HepG2 (cell line): Measurements from ENCODE around the gene SLC35F4.

Experiments
- HDAC2 ChIP-seq: sonication (generic); formaldehyde crosslinking; IDR thresholded peaks from 2 replicates; pipeline ENCODE4 v1.4.0; 2020; ENCODE audit warnings: missing genetic modification reagents
- ZNF331 ChIP-seq: sonication (generic); formaldehyde crosslinking; IDR thresholded peaks from 2 replicates; pipeline ENCODE4 v1.4.0; 2020; ENCODE audit warnings: missing genetic modification reagents
- TF ChIP-seq, protein P1 (sequence below): IDR thresholded peaks from 2 replicates; pipeline ENCODE4 v1.6.1; 2016; ENCODE audit warnings: low read depth, control low read depth

DNA sequence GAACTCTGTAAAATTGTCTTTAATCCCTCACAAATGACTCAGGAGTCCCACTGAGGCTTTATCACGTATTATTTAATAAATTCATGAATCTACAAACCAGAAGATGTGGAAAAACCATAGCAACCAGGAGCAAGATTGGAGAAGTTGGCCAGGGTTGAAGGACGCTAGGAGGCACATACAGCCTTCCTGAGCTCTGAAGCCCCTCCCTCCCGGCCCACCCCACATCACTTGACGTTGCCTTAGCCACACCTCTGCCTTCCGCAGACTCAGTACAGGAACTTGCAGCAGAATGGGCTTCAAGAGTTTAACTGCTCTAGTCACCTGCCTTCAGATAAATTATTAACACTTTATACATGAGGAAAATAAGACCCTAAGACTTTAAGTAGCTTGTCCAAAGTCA, 33.9 kb downstream of the SLC35F4 start:
- TF ChIP-seq HDAC2 (CRISPR knock-in tag), result no peak
- TF ChIP-seq, protein P1, sequence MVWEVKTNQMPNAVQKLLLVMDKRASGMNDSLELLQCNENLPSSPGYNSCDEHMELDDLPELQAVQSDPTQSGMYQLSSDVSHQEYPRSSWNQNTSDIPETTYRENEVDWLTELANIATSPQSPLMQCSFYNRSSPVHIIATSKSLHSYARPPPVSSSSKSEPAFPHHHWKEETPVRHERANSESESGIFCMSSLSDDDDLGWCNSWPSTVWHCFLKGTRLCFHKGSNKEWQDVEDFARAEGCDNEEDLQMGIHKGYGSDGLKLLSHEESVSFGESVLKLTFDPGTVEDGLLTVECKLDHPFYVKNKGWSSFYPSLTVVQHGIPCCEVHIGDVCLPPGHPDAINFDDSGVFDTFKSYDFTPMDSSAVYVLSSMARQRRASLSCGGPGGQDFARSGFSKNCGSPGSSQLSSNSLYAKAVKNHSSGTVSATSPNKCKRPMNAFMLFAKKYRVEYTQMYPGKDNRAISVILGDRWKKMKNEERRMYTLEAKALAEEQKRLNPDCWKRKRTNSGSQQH (CRISPR knock-in tag), result no peak
- TF ChIP-seq ZNF331, result no peak
